ENCODE results near the gene SUSD4.

Gene SUSD4

DNA sequence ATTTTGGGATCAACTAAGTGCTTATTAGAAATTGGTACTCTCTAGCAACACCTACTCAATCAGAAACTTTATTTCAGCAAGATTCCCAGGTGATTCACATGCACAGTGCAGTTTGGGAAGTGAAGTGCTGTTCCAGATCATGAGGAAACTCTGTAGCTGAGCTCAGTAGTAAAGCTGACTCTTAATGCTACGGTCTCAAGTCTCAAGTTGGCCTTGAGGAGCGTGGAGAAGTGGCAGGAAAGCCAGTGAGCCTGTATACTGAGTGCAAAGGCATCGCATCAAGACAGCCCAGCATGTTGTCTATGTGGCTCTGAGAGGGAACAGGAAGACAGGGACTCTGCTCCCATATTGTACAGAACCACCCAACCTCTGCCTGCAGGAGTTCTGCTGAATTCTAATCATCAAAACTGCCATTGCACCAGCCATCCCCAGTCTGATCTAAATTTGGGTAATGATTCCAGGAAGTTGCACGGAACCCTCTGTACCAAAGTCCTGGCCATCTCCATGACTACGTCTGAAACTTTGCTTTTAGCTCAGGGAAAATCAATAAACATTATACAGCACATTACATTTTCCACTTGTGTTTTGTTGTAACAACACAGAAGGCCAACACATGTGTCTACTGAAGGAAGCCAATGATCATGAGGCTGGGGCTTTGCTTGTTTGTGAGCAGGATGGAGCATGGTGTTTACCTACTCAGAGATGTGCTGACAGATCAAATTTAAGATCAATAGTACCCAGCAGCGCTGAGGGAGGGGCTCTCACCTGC, 115.8 kb downstream of the SUSD4 start:
- DNase-seq, result no peak

DNA sequence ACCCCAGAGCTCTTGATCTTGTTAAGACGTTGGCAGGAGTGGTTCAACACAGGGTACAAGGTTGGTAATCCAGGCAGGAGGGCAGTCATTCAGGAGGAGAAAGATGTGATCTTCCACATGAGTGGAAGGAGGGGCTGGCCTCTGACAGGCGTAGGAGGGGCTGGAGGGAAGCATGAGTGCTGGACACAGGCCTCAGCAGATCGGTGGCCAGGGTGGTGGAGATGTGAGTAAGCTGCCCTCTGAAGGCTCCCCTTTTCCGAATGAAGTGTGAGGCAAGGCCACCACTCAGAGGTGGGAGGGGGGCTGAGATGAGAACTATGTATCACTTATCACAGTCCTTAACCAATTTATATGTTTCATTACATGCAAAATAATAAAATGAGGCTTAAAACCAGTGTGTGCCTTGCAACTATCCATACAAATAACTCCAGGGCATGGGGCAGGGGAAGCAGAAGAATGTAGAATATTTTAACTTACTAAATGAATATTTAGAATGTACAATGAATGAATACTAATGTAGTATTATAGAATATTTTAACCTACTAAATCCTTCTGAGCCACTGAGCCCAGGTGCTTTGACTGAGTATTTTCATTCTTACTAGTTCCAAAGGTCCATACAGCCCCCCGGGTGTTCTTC, 117.4 kb downstream of the SUSD4 start:
- no peak for DNase-seq

DNA sequence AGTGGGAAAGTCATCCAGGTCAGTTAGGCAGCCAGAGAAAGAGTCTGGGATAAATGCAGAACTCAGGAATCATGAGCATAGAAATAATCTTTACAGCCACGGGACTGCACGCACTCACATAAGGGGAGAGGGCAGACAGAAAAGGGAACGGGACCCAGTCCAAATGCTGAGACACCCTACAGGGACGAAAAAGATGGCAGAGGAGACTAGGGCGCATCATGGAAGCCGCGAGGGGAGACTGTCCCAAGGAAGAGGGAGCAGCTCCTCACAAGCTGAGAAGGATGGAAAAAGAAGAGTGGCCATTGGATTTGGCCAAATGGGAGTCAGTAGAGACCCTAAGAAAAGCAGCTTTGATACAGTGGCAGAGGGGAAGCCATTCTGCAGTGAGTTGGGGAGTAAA, 118.0 kb downstream of the SUSD4 start:
- no peak for DNase-seq

DNA sequence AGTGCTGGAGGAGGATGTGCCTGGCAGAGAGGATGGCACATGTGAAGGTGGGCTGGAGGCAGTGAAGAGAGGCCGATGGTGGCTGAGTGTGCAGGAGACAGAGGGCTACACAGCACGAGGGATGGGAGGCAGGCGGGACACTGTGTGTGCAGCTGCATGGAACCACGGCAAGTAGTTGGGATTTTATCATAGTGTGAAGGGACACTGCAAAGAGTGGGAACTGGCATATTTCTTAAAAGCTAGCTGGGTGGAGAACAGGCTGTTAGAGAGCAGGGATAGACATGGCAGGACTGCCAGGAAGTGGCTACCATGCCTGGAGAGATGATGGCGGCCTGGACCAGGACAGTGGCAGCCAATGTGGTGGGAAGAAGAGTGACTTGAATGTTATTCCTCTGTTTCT, 118.6 kb downstream of the SUSD4 start:
- no peak for DNase-seq

DNA sequence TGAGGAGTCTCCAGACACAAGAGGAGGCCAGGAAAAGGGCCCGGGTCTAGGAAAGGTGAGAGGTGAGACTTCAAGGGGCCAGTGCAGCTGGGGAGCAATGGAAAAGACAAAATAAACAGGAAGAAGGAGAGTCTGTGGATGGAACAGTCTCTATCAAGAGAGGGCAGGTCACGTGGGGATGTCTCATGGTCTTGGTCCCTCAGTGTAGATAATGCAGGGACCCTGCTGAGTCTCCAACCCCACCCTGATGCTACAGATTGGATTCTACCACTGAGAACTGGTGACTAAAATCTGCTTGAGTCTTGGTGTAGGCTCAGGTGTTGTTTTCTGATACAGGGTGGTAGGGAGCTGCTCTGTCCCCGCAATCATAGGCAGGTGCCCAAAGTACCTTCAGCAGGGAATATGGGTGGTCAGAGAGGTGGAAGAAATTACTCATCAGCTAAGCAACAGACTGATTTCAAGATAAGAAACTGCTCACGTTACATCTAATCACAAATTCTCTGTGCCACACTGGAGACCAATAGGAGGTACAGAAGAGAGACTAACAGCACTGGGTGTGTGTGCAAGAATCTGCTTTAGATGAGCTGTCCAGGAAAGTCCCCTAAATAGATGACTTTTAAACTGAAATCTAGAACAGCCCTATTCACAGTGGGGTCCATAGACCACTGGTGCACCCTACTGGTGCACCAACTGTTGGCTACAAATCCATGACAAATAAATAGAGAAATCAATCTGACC, 119.4 kb downstream of the SUSD4 start:
- DNase-seq, result no peak

DNA sequence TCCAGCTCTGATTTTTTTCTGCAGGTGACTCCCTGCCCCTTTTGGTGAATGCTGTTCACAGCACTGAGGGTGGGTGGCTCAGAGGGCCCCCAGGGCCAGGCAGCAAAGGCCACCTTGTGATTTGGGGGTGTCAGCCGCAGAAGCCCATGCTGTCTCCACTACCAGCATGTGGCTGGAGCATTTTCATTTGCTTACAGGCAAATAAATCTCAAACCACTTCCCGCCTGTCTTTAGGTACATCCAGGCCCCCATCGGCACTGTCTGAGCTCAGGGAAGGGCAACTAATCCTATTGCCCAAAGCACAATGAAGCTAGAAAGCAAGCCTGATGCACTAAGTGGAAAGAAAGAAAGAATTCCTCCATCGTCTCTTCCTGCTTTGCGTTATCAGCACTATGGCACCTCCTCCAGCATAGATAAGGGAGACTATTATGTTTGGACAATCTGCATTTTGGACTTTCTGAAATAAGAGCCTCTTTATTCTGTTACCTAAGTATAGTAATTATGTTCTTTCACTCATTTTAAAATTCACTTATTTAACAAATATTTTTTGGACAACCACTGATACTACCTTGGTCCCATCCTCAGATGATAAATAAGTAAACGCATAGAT, 120.4 kb downstream of the SUSD4 start:
- DNase-seq, result no peak

DNA sequence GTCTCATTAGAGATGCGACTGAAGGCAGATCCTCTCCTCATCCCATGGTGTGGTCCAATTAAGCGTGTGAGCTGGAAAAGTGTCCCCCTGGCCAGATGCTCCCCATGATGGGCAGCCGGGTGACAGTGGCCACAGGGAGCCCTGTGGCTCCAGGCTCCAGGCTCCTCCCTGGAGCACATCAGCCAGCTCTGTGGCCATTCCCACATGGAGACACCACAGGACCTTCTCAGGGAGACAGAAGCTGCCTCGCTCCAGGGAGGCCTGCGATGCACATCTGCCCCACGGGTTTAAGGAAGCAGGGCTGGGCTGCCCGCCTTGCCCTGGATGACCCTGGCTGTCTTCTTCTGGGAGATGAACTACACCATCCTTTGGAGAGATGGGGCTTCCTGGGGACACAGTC, 121.0 kb downstream of the SUSD4 start:
- no peak for DNase-seq

DNA sequence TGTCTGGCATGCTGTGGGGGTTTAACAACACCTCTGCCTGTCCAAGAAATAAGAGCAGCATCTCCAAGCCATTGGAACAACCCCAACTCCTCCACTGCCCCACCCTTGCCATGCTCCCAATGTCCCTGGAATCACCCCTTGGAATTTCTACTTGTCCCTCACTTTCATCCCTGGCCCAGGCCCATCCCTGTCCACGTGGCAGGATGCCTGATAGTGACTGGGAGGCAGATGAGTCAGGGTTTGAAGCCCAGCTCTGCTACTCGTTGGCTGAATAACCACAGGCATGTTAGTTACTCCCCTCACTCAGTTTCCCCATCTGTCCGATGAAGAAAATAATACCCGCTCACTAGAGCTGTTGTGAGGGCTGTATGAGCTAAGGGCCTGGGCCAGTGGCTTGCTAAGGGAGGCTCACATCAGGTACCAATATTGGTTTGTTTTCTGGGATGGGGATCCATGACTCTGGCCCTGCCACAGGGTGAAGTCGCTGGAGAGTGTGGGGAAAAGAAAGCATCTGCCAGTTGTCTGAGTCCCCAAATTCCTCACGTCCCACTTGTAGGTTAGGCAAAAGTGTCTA, 121.5 kb downstream of the SUSD4 start:
- no peak for DNase-seq

DNA sequence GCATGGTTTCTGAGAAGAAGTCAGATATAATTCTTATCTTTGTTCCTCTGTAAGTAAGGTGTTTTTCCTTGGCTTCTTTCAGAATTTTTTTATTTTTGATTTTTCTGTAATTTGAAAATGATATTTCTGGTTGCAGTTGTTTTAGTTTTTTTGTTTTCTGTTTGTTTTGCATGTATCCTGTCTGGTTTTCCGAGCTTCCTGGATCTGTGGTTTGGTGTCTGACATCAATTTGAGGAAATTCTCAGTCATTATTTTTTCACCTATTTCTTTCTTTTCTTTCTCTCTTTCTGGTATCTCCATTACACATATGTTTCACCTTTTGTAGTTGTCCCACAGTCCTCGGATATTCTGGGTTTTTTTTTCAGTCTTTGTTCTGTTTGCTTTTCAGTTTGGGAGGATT, 123.9 kb downstream of the SUSD4 start:
- DNase-seq, result no peak

DNA sequence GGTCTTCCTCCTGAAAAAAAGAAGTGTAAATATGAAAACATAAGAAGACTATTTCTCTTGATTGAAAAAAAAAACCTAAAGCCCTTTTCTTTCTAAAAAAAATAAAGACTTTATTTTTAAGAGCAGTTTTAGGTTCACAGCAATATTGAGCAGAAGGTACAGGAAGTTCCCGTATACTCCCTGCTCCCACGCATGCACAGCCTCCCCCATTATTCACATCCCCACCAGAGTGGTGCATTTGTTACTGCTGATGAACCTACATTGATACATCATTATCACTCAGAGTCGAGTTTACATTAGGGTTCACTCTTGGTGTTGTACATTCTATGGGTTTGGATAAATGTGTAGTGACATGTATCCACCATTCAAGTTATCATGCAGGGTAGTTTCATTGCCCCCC, 128.9 kb downstream of the SUSD4 start:
- no peak for DNase-seq

DNA sequence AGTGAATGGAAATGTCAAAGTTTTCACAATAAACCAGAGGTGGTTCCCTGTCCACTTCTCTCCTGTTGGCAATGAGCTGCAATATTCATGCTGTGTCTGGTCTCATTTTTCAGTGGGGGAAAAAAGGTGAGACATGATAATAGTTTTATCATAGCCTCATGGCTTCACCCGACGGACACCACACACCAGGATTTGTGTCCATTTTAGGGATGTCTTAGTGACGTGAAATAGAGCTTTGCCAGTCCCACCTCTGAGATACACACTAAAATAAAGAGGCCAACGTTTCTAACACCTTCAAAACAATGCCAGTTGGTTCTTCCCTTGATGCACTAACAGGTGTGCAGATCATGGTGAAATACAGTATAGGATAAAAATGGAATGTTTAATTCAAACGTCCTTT, 129.4 kb downstream of the SUSD4 start:
- no peak for DNase-seq

DNA sequence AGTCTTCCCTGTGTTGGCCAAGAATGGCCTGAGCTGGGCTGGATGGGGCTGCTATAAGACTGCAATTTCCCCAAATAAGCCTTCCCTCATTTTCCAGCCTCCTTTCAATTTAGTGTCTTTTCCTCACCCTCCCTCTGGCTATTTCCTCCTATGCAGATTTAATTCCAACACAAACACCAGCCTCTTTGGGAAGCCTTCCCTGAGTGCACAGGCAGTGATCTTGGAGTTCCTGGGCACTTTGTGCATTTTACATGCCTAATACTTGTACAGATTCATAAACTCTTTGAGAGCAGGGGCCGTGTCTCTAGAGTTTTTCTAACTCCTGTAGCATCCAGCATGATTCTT, 129.8 kb downstream of the SUSD4 start:
- DNase-seq, result no peak

DNA sequence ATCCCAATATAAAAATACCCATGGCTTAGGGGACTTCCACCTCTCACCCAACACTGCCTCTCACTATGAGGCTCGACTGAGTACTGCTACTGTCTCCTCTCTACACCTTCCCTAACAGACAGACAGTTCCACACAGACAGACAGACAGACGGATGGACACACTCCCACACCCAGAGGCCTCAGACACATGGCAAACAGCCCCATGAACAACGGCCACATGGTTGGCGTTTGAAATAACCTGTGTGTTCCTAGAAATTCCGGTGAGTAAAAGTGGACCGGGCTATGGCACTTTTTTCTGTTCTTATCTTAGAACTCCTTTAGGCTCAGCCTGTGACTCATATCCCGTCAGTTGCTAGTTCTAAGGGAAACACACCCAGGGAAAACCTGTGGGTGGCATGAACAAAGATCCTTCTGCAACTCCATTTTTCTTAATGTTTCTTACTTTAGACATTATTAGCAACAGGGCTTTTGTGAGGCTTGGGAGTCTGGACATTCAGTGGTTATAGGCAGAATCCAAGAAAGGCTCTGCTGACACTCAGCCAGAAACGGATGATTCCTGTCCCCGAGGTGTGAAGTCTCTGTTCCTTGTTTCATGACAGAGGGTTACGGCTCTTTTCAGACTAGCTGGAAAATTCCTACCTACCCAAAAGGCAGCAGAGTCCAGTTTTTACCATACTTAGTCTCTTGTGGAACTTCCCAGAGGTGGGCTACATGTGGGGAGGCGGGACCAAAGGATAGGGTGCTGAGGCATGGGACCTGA, 130.4 kb downstream of the SUSD4 start:
- peak in 1 of 2 donors; percentile 29 for DNase-seq

DNA sequence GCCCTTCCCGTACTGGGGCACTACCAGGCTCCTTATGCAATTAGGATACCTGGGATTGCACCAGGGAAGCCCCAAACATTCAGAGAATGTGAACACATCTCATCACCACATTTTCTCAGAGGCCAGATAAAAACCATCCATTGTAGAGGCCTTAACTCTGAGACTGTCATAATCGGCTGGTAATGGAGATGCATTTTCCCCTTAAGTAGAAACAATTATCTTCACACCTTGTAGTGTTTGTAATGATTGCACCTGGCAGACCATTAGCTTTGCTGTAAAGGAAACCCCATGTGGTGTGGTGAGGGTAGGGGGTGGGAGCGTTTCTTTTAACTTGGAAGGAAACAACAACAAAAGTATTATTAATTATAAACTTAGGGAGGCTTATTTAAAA, 131.0 kb downstream of the SUSD4 start:
- DNase-seq, result no peak

DNA sequence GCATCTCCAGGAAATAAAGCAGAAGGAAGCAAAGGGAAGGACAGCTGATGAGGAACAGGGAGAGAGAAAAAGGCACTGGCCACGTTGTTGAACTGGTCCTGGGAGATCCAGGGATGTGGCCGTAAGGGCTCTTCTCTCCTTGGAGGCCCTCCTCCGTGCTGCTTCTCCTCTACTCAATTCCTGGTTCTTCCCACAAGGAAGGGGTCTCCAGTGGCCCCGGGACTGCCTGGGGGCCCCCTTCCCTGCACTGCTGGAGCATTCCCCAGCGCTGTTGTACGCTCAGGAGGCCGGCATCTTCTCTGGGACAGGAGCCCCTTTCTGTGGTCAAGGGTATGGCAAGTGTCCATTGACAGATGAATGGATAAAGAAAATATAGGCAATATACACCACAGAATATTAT, 132.4 kb downstream of the SUSD4 start:
- no peak for DNase-seq

DNA sequence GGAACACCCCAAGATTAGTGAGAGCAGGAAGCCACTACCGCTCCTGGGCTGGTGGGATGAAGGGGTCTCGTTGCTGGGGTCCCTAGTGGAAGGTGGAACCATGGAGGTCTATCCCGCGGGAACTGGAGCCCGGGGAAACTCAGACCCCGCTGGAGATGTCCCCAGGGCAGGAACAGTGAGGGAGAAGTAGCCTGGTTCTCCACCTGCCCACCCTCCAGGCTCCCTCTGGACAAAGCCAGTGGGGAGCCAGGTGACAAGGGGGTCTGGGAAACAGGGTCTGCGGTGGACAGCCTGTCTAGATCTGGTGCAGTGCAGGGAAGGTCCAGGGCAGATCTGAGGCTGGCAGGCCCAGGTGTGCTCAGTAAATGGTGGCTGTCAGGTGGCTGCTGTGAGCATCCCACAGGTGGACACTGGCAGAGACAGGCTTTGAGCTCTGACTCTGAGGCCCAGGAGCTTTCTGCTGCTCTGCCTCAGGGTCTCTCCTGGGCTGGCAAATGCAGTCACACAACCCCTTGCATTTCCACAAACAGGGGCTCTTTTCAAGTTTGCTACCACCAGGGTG, 132.9 kb downstream of the SUSD4 start:
- DNase-seq, result no peak

DNA sequence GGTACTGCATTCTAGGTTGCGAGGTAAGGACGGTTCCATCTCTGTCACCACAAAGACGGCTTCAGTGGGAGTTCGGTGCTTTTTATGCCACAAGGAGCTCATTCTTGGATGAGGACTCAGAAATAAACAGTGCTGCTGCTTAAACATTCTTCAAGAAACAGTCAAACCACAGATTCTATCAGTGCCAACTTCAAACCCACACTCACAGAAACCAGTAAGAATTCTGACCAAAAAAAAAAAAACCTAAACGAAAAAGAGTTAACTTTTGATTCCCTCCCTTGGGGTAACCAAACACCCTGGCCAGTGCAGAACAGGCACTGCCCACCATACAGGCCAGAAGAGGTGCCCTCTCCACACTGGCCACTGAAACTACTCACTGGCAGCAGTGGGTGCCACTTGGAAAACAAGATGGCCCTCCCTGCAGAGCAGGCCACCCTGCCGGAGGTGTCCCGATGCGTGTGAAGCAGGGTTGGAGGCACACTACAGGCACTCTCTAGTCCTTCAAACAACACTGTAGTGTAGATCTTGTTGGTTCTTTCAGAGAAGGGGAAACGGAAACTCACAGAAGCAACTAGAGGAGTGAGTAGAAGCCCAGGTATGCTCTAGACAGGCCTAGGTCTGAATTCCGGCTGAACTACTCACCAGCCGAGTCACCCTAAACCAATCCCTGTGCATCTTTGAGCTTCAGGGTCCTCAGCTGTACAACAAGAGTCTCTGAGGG, 133.7 kb downstream of the SUSD4 start:
- DNase-seq, result peak; percentile 26 to 34

DNA sequence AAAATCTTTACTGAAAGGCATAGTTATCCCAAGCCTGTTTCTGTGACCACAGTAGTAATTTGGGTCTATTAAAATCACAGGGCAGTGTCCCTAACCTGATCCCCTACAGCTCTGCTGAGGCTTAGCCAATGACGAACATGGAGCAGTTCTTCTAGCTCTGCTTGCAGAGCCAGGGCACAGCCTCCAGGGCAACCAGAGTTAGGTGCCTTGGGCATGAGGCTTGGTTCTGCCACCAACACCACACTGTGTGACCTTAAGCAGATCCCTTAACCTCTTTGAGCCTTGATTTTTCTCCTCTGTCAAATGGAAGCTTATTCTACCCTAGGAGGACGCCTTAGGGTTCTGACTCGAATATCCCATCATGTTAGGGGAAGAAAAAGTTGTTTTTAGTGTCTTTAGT, 134.2 kb downstream of the SUSD4 start:
- DNase-seq, result no peak

DNA sequence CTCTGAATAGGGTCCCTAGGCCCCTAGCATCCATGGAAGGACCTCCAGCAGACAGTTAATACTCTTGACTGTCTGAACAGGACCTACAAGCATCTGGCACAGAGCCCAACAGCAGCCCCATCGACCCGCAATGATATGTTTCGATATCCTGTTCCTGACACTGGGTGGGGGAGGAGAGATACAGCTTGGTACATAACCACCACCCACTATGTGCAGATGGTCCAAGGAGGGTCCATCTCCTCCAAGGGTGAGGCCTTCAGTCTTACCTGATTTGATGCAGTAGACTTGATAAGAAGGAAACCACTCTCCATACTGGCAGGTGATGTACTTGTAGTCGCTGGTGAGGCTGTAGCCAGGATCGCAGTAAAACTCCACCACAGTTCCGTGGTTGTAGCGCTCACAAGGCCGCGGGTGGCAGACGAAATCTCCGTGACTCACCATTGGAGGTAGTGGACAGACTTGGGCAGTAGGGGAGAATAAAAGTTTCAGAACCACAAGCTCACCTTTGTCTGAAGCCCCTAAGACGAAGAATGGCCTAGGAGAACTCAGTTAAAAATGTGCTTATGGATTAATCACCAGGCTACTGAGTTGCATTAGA, 134.9 kb downstream of the SUSD4 start:
- no peak for DNase-seq

DNA sequence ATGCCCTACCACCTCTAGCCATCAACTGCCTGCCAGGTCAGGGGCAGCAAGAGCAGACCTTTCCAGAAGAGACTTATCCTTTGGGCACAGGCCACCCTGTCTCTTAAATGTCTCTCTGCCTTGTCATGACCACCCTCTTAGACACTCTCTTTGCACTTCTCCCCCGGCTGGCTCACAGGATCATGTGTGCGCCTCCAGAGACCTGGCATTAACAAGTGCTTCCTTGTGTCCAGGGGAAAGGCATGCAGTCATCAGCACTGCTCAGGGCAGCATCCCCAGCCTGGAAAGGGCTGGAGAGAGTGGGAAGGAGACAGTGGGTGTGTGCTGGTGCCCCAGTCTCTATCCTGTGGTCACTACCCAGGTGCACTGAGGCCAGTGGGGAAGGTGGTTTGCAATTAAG, 135.8 kb downstream of the SUSD4 start:
- DNase-seq, result no peak

DNA sequence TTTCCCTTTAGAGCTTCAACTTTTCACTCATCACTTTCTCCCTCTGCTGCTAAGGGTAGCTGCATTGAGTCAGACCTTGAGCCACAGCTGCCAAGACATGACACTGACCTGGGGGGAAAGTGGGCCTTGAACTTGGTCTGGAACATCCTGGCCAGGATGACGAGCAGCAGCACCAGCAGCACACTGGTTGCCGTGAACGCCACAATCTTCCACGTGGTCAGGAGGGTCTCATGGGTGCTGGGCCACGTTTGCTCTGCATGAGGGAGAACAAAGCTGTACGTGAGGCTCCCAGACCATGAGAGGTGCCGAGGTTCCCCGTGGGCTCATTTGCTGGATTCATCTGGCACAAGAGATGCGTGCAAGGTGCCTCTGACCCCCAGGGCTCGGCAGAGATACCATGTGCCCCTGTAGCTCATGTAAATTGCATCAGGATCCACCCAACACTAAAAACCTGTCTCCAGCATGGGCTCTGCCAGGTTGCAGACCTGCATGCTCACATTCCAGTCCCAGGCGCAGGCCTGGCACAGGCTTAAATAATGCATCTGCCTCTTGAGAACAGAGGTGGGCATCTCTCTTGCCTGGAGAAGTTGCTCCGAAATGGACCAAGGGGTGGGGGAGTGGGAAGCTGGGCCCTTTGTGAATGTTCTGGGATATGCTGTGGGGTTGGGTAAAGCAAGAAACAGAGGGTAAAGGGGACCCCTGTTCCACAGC, 136.3 kb downstream of the SUSD4 start:
- no peak for DNase-seq
